ENCODE data around the gene PCDH9. TPM values are rescaled to one million over a fixed set of nuclear protein-coding genes. Genes with fewer than 3 reads are reported as not detected.

Gene PCDH9
- total and polyA plus RNA-seq, 12 donors: 2.9 to 32.0 (median 15.4) TPM

- 17 to 24% methylated on average over 2 of the region's 2 CpGs for WGBS, 2 donors
- no peaks in the 10 kb centered on the region for H3K9me3 ChIP-seq
- ATAC-seq (peak in 4 of 8 donors; percentile 34 to 49 (median 46)), DNase-seq (no peak)
- no peaks in the 10 kb centered on the region for H3K27me3 ChIP-seq
- H3K4me1 ChIP-seq: peaks cover 0 to 54% (median 31%) of the 10 kb centered on the region in 9 donors
- TF ChIP-seq CTCF (IDR thresholded peaks at IDR 0.05): no peak
- H3K27ac ChIP-seq: peak overlapping the region; percentile 38 to 85 (median 76)
- intact Hi-C loops (cut with DNase I): loop anchor here in 2 of 10 donors (5.0 kb wide), 2 partner anchors 66 to 74 kb away; no protein-coding TSS in a partner anchor
- no peaks in the 10 kb centered on the region for H3K36me3 ChIP-seq
- peak overlapping the region in 3 of 10 donors; percentile 22 to 29 (median 25) for H3K4me3 ChIP-seq
These were observed 82.0 kb downstream of the PCDH9 start for GRCh38 chr13:67148161-67148571.

DNA sequence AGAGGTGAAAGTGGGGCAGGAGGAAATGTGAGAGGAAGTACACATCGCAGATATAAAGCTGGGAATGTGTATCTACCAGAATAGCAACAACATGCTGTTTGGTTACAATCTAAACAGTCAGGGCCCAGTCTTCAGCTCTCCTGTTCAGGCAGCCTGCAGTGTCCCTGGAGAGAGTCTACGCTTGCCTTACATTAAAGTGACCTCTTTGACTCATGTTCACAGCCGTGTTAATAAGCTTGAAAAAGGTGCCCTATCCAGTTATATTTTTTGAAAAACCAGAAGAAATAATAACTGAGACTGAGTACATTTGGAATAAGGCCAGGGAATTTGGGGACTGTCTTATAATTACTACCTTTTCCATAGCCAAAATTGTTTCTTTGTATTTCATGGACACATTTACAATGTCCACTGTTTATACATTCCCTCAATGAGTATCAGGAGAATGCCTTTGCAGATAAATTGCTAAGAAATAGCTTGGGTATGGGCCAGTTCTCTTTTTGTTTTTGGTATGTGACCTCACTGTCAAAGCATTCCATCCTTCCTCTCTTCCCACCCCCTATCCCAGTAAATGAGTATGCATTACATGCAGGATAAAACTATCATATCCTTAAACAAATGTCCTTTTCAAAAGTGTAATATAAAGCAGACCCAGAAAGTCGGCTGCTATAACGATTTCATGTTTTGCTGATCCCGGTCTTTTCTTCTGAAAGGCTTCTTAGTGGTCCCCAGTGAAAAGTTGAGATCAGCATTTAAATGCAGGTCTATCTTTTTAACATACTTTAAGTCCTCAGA, 82.6 kb downstream of the PCDH9 start:
- Histone ChIP-seq H3K4me1 (peaks cover 0 to 54% (median 31%) of the 10 kb centered on the region in 9 donors), H3K36me3 (no peaks in the 10 kb centered on the region), H3K4me3 (peak overlapping the region in 6 of 10 donors; percentile 4 to 29 (median 21)), H3K27ac (peak overlapping the region; percentile 38 to 85 (median 76)), H3K27me3 (no peaks in the 10 kb centered on the region), H3K9me3 (no peaks in the 10 kb centered on the region)
- 2 to 10% methylated on average over 6 of the region's 6 CpGs for WGBS, 2 donors
- peak in 1 of 2 donors; percentile 15 for DNase-seq
- peak; percentile 71 to 94 (median 87) for ATAC-seq
- intact Hi-C loops (cut with DNase I): loop anchor here in 2 of 10 donors (5.0 kb wide), 2 partner anchors 65 to 75 kb away; no protein-coding TSS in a partner anchor
- TF ChIP-seq CTCF (IDR thresholded peaks at IDR 0.05): no peak

GRCh38 chr13:67146523-67147130, 83.5 kb downstream of the PCDH9 start:
- H3K4me3 ChIP-seq: peak overlapping the region in 6 of 10 donors; percentile 4 to 29 (median 21)
- no peak for ATAC-seq
- TF ChIP-seq CTCF (IDR thresholded peaks at IDR 0.05): no peak

GRCh38 chr13:67145950-67146349, 84.2 kb downstream of the PCDH9 start:
- intact Hi-C loops (cut with DNase I): loop anchor here in 2 of 10 donors (5.0 kb wide), 2 partner anchors 64 to 76 kb away; no protein-coding TSS in a partner anchor
- no peaks in the 10 kb centered on the region for H3K27me3 ChIP-seq
- no peak for TF ChIP-seq CTCF (IDR thresholded peaks at IDR 0.05)
- peak overlapping the region in 6 of 10 donors; percentile 74 to 85 (median 82) for H3K27ac ChIP-seq
- no peak for ATAC-seq
- no peak for DNase-seq
- H3K36me3 ChIP-seq: no peaks in the 10 kb centered on the region
- H3K4me3 ChIP-seq: no peak overlapping the region
- no peaks in the 10 kb centered on the region for H3K9me3 ChIP-seq
- peaks cover 0 to 54% (median 31%) of the 10 kb centered on the region in 9 donors for H3K4me1 ChIP-seq
- 8 to 21% methylated on average over 1 of the region's 1 CpG for WGBS, 2 donors

More at GRCh38 chr13:67146523-67147130, 83.5 kb downstream of the PCDH9 start:
- Histone ChIP-seq H3K27ac (peak overlapping the region; percentile 2 to 85 (median 76)), H3K4me1 (peaks cover 0 to 54% (median 31%) of the 10 kb centered on the region in 9 donors), H3K27me3 (no peaks in the 10 kb centered on the region), H3K36me3 (no peaks in the 10 kb centered on the region), H3K9me3 (no peaks in the 10 kb centered on the region)
- intact Hi-C loops (cut with DNase I): loop anchor here in 2 of 10 donors (5.0 kb wide), 2 partner anchors 64 to 76 kb away; no protein-coding TSS in a partner anchor
- no peak for DNase-seq
- 33 to 39% methylated on average over 4 of the region's 4 CpGs for WGBS, 2 donors
